GM23248 (cell line): ENCODE measurements around the gene RUNX3. TPM values are rescaled to one million over a fixed set of nuclear protein-coding genes. Genes with fewer than 3 reads are reported as not detected.

Experiments used
- DNase-seq: peaks from one replicate; pipeline ENCODE4 v3.0.0-alpha.2; 2015
- H2AFZ ChIP-seq: fragments of 200-600 bp; sonication (generic); 2 replicates; pipeline ENCODE4 v1.6.1; 2016; ENCODE audit warnings: antibody characterized with exemption
- H3F3A ChIP-seq: fragments of 200-600 bp; sonication (generic); 2 replicates; pipeline ENCODE4 v1.6.1; 2016; ENCODE audit warnings: mild to moderate bottlenecking, antibody characterized with exemption, mixed run types; ENCODE audit not compliant: insufficient read depth
- H3K27ac ChIP-seq: fragments of 200-600 bp; sonication (generic); 2 replicates; pipeline ENCODE4 v1.5.1; 2016; ENCODE audit warnings: mild to moderate bottlenecking
- H3K27me3 ChIP-seq: fragments of 200-600 bp; sonication (generic); replicated peaks from 2 replicates; pipeline ENCODE4 v1.6.1; 2016; ENCODE audit warnings: mild to moderate bottlenecking; ENCODE audit not compliant: insufficient read depth
- H3K36me3 ChIP-seq: fragments of 200-600 bp; sonication (generic); 2 replicates; pipeline ENCODE4 v1.6.1; 2016; ENCODE audit warnings: low read depth, mild to moderate bottlenecking
- H3K4me1 ChIP-seq: fragments of 200-600 bp; sonication (generic); 2 replicates; pipeline ENCODE4 v1.6.1; 2016; ENCODE audit warnings: mild to moderate bottlenecking; ENCODE audit not compliant: insufficient read depth
- H3K4me2 ChIP-seq: fragments of 200-600 bp; sonication (generic); one replicate; pipeline ENCODE4 v1.6.1; 2016; ENCODE audit warnings: mild to moderate bottlenecking; ENCODE audit not compliant: unreplicated experiment
- H3K4me3 ChIP-seq: fragments of 200-600 bp; sonication (generic); 2 replicates; pipeline ENCODE4 v1.5.1; 2016; ENCODE audit warnings: mild to moderate bottlenecking
- H3K79me2 ChIP-seq: fragments of 200-600 bp; sonication (generic); 2 replicates; pipeline ENCODE4 v1.6.1; 2016; ENCODE audit warnings: mild to moderate bottlenecking; ENCODE audit not compliant: insufficient read depth
- H3K9ac ChIP-seq: fragments of 200-600 bp; sonication (generic); 2 replicates; pipeline ENCODE4 v1.6.1; 2016; ENCODE audit warnings: mild to moderate bottlenecking
- H3K9me2 ChIP-seq: fragments of 200-600 bp; sonication (generic); 2 replicates; pipeline ENCODE4 v1.6.1; 2016; ENCODE audit warnings: mixed run types, mild to moderate bottlenecking, moderate library complexity; ENCODE audit not compliant: insufficient read depth
- H3K9me3 ChIP-seq: fragments of 200-600 bp; sonication (generic); one replicate; pipeline ENCODE4 v1.6.1; 2017; ENCODE audit warnings: low read depth
- H4K20me1 ChIP-seq: fragments of 200-600 bp; sonication (generic); 2 replicates; pipeline ENCODE4 v1.6.0; 2016; ENCODE audit not compliant: insufficient read depth
- EZH2 ChIP-seq: fragments of 200-600 bp; sonication (generic); IDR thresholded peaks from 2 replicates; pipeline ENCODE4 v1.6.1; 2018; ENCODE audit warnings: antibody characterized with exemption, mild to moderate bottlenecking; ENCODE audit not compliant: insufficient read depth, poor library complexity, severe bottlenecking
- EZH2phosphoT487 ChIP-seq: fragments of 200-600 bp; sonication (generic); IDR thresholded peaks from 2 replicates; pipeline ENCODE4 v1.6.1; 2018; ENCODE audit warnings: antibody characterized with exemption, moderate library complexity, mild to moderate bottlenecking, low read depth; ENCODE audit not compliant: insufficient read depth
- WGBS, 2 experiments: methylation state at CpG; one replicate each; pipeline ENCODE4 v1.1.6; 2015 to 2017; ENCODE audit warnings: low lambda C conversion rate in 2 of 2, low coverage in 1 of 2; ENCODE audit errors: missing lambda C conversion rate in 2 of 2; 5-methylcytosine and 5-hydroxymethylcytosine counted together
- in situ Hi-C: fragments of 300-500 bp; cut with MboI; formaldehyde crosslinking; loops from 2 replicates; pipeline ENCODE4 v1.15.0; 2020
- polyA plus RNA-seq: library from polyadenylated mRNA; unstranded; fragments of >200 nt; fragmentation: Nextera tagmentation; extraction: Ambion mirVana; gene quantifications from 2 replicates; pipeline ENCODE4 v1.2.1, GENCODE V29; 2016
- total RNA-seq: library from RNA; depleted of rRNA; stranded (reverse); fragments of >200 nt; shearing (Covaris generic); gene quantifications from 2 replicates; pipeline ENCODE4 v1.2.3, GENCODE V29; 2014

Gene RUNX3
- total and polyA plus RNA-seq, 2 experiments from 2014 or later: 0.43 to 1.4 TPM

GRCh38 chr1:24973315-24973714 lies 43.2 kb upstream of the RUNX3 start:
- Histone ChIP-seq H3K27ac (no peak overlapping the region), H2AFZ (no peak overlapping the region), H3K4me3 (no peak overlapping the region), H3K4me2 (no peak overlapping the region), H3K9ac (no peak overlapping the region), H3K36me3 (no peaks in the 10 kb centered on the region), H3K27me3 (peaks cover 5% of the 10 kb centered on the region; the same call in 1 of the 2 replicates), H3K9me2 (no peaks in the 10 kb centered on the region), H3K9me3 (no peaks in the 10 kb centered on the region), H3F3A (no peaks in the 10 kb centered on the region), H3K4me1 (peaks cover 17% of the 10 kb centered on the region; the same call in 1 of the 2 replicates), H4K20me1 (no peaks in the 10 kb centered on the region), H3K79me2 (no peaks in the 10 kb centered on the region)
- WGBS, 2 experiments: 48 to 55% methylated on average over 5 of the region's 5 CpGs
- in situ Hi-C loops: no loop called here
- DNase-seq: peak; percentile 19
- TF ChIP-seq EZH2 (no peak), EZH2phosphoT487 (no peak)

GRCh38 chr1:24972915-24973242 lies 42.8 kb upstream of the RUNX3 start:
- Histone ChIP-seq H3K9ac (no peak overlapping the region), H3K4me2 (no peak overlapping the region)

GRCh38 chr1:24972221-24972914 lies 42.3 kb upstream of the RUNX3 start:
- Histone ChIP-seq H3K4me1 (peaks cover 17% of the 10 kb centered on the region; the same call in 1 of the 2 replicates), H2AFZ (peak overlapping the region; percentile 43), H4K20me1 (no peaks in the 10 kb centered on the region), H3K9me3 (no peaks in the 10 kb centered on the region), H3K79me2 (no peaks in the 10 kb centered on the region), H3K27me3 (no peaks in the 10 kb centered on the region), H3K4me3 (no peak overlapping the region), H3K9ac (no peak overlapping the region), H3K27ac (no peak overlapping the region), H3F3A (no peaks in the 10 kb centered on the region), H3K9me2 (no peaks in the 10 kb centered on the region), H3K4me2 (no peak overlapping the region), H3K36me3 (no peaks in the 10 kb centered on the region)
- DNase-seq: no peak
- 69 to 78% methylated on average over 8 of the region's 8 CpGs for WGBS, 2 experiments
- in situ Hi-C loops: no loop called here
- TF ChIP-seq EZH2phosphoT487: no peak
- TF ChIP-seq EZH2: no peak

More at GRCh38 chr1:24972915-24973242, 42.8 kb upstream of the RUNX3 start:
- H3K9me3 ChIP-seq: no peaks in the 10 kb centered on the region
- no peaks in the 10 kb centered on the region for H3K9me2 ChIP-seq
- 62 to 74% methylated on average over 6 of the region's 6 CpGs for WGBS, 2 experiments
- no peaks in the 10 kb centered on the region for H3F3A ChIP-seq
- no peak overlapping the region for H3K4me3 ChIP-seq
- H3K36me3 ChIP-seq: no peaks in the 10 kb centered on the region
- no peak overlapping the region; the same call in 1 of the 2 replicates for H2AFZ ChIP-seq
- H4K20me1 ChIP-seq: no peaks in the 10 kb centered on the region
- in situ Hi-C loops: no loop called here
- no peaks in the 10 kb centered on the region for H3K79me2 ChIP-seq
- DNase-seq: no peak
- peaks cover 17% of the 10 kb centered on the region; the same call in 1 of the 2 replicates for H3K4me1 ChIP-seq
- TF ChIP-seq EZH2phosphoT487 (no peak), EZH2 (no peak)
- H3K27ac ChIP-seq: no peak overlapping the region
- peaks cover under 1% of the 10 kb centered on the region; the same call in 1 of the 2 replicates for H3K27me3 ChIP-seq

- H3K27ac ChIP-seq: no peak overlapping the region
- H3K9ac ChIP-seq: no peak overlapping the region
- no peak overlapping the region for H3K4me3 ChIP-seq
- no peak overlapping the region for H2AFZ ChIP-seq
- H3K9me3 ChIP-seq: no peaks in the 10 kb centered on the region
- H3K36me3 ChIP-seq: no peaks in the 10 kb centered on the region
- H3K4me1 ChIP-seq: peaks cover 17% of the 10 kb centered on the region; the same call in 1 of the 2 replicates
- no peaks in the 10 kb centered on the region for H4K20me1 ChIP-seq
- H3K9me2 ChIP-seq: no peaks in the 10 kb centered on the region
- H3F3A ChIP-seq: no peaks in the 10 kb centered on the region
- in situ Hi-C loops: no loop called here
- H3K79me2 ChIP-seq: no peaks in the 10 kb centered on the region
- TF ChIP-seq EZH2phosphoT487 (no peak), EZH2 (no peak)
- WGBS, 2 experiments: 74 to 79% methylated on average over 23 of the region's 23 CpGs
- no peaks in the 10 kb centered on the region for H3K27me3 ChIP-seq
- DNase-seq: peak; percentile 19
- H3K4me2 ChIP-seq: no peak overlapping the region
Observed at GRCh38 chr1:24970926-24971875, 41.1 kb upstream of the RUNX3 start.
